GM03348 (cell line): Measurements from ENCODE around the gene RPS6KA5.
A peak's percentile ranks its signal among the peaks of the same experiment; 100 is the strongest.
"Not testable (repeated sequence)": the region's sequence is repeated elsewhere in the genome, so short reads cannot be mapped to it uniquely, and the experiment has no call there.

ENCODE experiments used
- DNase-seq: peaks from one replicate; pipeline ENCODE4 v3.0.0; 2012; ENCODE audit warnings: low spot score

RPS6KA5 gene

GRCh38 chr14:91065266-91065665 lies 4.8 kb upstream of the RPS6KA5 start:
- DNase-seq, result no peak

DNA sequence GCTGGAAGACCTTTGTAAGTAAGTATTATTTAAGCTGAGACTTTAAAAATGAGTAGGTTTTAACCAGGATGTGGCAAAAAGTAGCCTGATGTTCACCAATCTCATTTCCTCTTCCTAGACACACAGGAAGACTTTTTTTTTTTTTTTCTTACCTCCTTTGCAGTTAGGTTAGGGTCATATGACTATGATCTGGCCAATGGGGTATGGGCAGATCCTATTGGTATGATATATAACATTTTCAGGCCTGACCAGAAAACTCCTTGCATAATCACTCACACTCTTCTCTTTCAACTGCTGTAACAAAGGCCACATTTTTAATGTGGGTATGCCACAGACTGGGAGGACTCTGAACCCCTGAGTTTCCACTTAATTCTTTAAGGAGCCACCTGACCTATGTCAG lies 2.7 kb upstream of the RPS6KA5 start:
- DNase-seq, result no peak

GRCh38 chr14:91062600-91062999 lies 2.2 kb upstream of the RPS6KA5 start:
- DNase-seq, result no peak

DNA sequence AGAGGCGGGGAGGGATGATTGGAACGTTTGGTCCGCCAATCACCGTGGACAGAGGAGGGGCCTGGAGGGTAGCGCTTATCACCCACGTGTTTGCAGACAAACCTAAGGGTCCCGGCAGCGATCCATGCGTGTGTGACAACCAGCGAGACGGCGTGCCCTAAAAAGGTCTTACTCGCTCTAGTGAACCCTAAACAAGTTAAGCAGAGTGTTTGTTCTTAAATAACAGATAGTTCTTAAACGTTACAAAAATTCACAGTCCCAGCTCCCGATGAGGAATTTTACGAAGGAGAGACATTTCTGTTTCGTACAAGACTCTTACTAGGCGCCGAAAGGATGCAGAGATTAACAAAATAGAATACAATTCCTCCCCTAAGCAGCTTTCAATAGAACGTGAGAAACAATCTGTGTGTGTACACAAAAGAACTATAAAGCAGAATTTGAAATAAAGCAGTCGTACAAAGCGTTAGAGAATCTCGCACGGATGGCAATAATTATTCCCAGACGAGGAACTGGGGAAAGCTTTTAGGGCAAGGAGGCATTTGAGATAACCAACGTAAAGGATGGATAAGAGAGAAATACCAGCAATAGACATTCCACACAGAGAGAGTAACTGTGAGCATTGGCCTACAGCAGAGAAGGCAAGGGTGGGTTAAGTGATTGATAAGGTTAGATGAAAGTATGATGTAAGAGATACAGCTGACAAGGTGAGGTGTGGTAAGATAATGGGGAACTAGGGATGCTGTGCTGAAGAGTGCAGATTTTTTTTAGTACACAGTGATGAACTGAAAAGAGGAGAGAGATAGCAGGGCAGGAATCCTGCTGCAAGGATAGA lies 831 bp upstream of the RPS6KA5 start:
- no peak for DNase-seq

- DNase-seq, result peak; percentile 76
Observed at GRCh38 chr14:91059576-91060350, 678 bp downstream of the RPS6KA5 start.

DNA sequence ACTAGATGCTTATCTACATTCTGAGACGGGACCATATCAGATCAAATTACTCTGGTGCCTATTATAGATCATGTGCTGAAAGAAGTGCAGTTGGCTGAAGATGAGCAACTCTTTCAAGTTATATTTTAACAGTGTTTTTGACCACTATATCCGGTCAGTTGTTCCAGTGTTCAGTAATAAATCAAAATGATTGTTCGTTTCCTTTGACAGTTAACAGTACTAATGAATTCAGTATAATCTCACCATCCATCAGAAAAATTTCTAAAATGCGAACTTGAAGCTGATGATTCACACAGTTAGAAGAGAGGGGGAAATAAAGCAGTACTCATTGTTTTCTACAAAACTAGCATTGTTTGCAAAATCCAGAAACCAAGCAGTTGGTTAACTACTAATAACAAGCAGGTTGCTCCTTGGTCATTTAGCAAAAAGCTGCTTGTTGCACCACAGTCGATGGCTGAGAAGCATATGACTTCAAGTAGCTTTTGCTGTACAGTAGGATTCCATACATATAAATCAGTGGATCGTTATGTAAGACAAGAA lies 2.3 kb downstream of the RPS6KA5 start:
- no peak for DNase-seq

DNA sequence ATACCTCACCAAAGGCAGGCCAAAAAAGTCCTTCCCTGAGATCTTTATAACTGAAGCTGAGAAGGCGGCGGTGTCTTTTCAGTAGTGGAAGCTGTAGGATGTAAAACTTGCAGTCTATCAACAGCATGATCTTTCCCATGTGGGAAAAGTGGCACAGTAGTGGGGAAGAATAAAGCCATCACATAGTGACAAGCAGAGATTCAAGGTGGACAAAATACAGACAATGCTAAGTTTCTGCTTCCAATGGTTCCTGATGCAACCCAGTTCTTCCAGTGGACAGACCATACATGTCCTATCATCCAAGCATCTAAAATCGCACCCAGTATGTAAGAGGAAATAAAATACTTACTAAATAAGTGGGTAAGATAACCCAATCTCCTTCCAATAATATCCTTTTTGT lies 4.1 kb downstream of the RPS6KA5 start:
- no peak for DNase-seq

DNA sequence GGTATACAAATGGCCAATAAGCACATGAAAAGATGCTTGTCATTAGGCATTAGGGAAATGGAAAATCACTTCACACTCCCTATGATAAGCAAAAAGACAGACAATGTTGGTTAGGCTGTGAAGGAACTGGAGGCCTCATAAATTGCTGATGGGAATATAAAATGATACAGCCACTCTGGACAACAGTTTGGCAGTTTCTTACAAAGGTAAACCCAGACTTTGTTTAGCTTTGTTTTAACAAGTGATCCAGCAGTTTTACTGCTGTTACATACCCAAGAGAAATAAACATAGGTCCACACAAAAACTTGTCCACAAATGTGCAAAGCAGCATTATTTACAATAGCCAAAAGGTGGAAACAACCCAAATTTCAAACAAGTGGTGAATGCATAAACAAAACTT lies 5.4 kb downstream of the RPS6KA5 start:
- DNase-seq, result no peak

GRCh38 chr14:91048676-91049075 lies 11.8 kb downstream of the RPS6KA5 start:
- no peak for DNase-seq

- no peak for DNase-seq
Observed at GRCh38 chr14:91048265-91048664, 12.2 kb downstream of the RPS6KA5 start.

- DNase-seq, result no peak
Observed at GRCh38 chr14:91047174-91047753, 13.2 kb downstream of the RPS6KA5 start.

DNA sequence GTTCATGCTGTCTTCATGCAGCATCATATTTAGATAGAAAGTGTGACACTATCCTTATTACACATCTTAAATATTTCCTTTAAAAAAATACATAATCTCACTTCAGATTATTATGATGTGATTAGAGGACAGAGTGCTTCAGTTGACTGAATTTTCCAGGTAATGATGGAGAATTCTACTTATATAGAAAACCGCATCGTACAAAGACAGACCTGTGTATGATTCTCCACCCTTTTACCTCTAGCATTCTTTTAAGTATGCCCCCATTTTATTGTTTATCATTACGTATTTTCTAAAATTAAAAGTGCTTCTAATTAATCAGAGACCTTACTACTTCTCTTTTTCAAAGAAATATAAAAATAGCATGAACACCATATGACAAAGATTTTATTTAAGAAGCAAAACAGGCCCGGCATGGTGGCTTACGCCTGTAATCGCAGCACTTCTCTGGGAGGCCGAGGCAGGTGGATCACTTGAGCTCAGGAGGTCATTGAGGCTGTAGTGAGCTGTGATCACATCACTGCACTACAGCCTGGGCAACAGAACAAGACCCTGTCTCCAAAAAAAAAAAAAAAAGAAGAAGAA lies 13.9 kb downstream of the RPS6KA5 start:
- DNase-seq, result no peak

GRCh38 chr14:91041450-91041849 lies 19.0 kb downstream of the RPS6KA5 start:
- DNase-seq, result no peak

- DNase-seq, result no peak
Observed at GRCh38 chr14:91040545-91040944, 19.9 kb downstream of the RPS6KA5 start.

DNA sequence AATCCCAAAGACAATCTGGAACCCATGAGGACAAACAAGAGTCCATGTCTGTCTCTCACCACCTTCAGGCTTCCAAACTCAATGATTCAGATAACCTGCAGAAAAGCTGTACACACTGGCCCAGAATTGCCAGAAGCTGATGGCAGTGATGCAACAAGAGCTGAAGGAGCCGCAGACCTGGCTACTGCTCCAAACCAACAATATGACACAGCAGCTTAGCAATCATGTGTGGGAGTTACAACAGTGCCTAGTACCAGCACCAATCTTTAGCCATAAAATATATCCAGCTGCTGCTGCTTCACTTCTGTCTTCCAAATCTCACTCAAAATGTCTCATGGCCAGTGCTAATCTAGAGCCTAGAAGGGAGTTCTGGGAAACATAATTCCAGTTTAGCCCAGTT lies 22.0 kb downstream of the RPS6KA5 start:
- DNase-seq, result peak; percentile 72

- DNase-seq, result no peak
Observed at GRCh38 chr14:91036741-91037469, 23.5 kb downstream of the RPS6KA5 start.

GRCh38 chr14:91035855-91036254 lies 24.6 kb downstream of the RPS6KA5 start:
- DNase-seq, result no peak

DNA sequence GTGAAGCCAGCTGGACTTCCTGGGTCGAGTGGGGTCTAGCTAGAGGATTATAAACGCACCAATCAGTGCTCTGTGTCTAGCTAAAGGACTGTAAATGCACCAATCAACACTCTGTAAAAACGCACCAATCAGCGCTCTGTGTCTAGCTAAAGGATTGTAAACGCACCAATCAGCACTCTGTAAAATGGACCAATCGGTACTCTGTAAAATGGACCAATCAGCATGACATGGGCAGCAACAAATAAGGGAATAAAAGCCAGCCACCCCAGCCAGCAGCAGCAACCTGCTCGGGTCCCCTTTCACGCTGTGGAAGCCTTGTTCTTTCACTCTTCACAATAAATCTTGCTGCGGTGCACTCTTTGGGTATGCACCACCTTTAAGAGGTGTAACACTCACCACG lies 26.1 kb downstream of the RPS6KA5 start:
- DNase-seq, result not testable (repeated sequence)

DNA sequence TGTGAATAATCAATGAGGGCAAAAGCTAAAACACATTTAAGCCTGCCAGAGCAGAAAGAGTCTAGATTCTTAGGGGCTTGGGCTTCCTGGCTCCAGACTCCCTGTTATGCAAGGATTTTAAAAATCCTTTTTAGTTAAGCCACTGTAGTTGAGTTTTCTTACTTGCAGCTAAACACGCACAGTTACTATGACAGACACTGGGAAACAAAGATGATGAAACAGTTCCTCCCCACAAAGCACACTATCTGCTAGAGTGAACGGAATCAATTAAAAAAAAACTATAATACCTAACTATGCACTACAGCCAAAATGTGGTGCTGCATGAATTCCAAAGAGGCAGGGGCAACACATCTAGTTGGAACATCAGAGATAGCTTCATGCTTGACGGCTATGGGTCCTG lies 28.2 kb downstream of the RPS6KA5 start:
- DNase-seq, result no peak

- DNase-seq, result no peak
Observed at GRCh38 chr14:91031666-91032065, 28.8 kb downstream of the RPS6KA5 start.

GRCh38 chr14:91029456-91030217 lies 30.8 kb downstream of the RPS6KA5 start:
- DNase-seq, result no peak
